Measurements from ENCODE around the gene FARP1.

DNA sequence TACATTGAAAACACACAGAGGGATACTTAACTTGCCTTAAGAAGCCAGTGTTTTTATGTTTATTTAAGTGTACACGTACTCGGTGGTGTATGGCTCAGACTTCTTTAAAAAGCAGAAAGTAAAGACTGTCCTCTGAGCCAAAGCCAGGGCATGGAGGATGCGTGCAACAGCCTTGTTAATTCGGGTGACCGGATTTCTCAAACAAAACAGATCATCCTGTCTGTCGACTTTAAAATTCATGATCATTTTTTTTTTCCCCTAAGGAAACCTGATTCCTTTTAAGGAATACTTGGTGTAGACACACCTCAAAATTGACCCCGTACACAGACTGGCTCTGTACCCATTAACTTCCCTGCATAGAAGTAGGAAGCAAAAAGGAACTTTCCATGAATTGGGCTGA is 158.8 kb downstream of the FARP1 start:
- no peak for TF ChIP-seq CTCF (conservative IDR thresholded peaks at IDR 0.05)
- TF ChIP-seq ZFX (IDR thresholded peaks at IDR 0.05), result no peak

Data from C4-2B (cell line).